ENCODE results near the gene CKAP4. TPM values are rescaled to one million over a fixed set of nuclear protein-coding genes. Genes with fewer than 3 reads are reported as not detected.

CKAP4 gene
- total and polyA plus RNA-seq, 2 of the 13 experiments (the other 11 are each of a cell fraction or from before 2014, with no cell fraction given) = 39.2 to 70.2 TPM

DNA sequence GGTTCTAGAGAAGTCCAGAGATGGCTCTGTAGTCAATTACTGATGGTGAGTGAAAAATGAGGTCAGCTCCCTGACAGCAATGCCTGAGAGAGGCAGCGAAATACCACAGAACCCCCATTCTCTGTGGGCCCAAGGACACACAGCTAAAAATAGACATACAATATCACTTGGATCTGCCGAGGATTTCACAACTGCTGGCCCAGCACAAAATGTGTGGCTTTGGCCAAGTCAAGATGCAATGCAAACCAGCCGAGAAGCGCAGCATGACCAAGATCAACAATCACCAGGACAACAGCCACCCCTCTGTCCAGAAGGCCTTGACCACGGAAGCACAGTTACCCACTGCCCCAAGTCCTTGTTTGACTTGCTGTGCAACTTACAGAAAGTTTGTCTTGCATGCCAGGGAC is 52.2 kb downstream of the CKAP4 start (continued):
- TF ChIP-seq, protein P1, sequence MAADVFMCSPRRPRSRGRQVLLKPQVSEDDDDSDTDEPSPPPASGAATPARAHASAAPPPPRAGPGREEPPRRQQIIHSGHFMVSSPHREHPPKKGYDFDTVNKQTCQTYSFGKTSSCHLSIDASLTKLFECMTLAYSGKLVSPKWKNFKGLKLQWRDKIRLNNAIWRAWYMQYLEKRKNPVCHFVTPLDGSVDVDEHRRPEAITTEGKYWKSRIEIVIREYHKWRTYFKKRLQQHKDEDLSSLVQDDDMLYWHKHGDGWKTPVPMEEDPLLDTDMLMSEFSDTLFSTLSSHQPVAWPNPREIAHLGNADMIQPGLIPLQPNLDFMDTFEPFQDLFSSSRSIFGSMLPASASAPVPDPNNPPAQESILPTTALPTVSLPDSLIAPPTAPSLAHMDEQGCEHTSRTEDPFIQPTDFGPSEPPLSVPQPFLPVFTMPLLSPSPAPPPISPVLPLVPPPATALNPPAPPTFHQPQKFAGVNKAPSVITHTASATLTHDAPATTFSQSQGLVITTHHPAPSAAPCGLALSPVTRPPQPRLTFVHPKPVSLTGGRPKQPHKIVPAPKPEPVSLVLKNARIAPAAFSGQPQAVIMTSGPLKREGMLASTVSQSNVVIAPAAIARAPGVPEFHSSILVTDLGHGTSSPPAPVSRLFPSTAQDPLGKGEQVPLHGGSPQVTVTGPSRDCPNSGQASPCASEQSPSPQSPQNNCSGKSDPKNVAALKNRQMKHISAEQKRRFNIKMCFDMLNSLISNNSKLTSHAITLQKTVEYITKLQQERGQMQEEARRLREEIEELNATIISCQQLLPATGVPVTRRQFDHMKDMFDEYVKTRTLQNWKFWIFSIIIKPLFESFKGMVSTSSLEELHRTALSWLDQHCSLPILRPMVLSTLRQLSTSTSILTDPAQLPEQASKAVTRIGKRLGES (CRISPR knock-in tag; IDR thresholded peaks at IDR 0.05; ENCODE audit: borderline replicate concordance) = no peak
- TF ChIP-seq MTF2 (CRISPR knock-in tag; IDR thresholded peaks at IDR 0.05; ENCODE audit: borderline replicate concordance) = no peak
- TF ChIP-seq, protein P2, sequence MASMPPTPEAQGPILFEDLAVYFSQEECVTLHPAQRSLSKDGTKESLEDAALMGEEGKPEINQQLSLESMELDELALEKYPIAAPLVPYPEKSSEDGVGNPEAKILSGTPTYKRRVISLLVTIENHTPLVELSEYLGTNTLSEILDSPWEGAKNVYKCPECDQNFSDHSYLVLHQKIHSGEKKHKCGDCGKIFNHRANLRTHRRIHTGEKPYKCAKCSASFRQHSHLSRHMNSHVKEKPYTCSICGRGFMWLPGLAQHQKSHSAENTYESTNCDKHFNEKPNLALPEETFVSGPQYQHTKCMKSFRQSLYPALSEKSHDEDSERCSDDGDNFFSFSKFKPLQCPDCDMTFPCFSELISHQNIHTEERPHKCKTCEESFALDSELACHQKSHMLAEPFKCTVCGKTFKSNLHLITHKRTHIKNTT (CRISPR knock-in tag; IDR thresholded peaks at IDR 0.05) = no peak
- TF ChIP-seq, protein P3, sequence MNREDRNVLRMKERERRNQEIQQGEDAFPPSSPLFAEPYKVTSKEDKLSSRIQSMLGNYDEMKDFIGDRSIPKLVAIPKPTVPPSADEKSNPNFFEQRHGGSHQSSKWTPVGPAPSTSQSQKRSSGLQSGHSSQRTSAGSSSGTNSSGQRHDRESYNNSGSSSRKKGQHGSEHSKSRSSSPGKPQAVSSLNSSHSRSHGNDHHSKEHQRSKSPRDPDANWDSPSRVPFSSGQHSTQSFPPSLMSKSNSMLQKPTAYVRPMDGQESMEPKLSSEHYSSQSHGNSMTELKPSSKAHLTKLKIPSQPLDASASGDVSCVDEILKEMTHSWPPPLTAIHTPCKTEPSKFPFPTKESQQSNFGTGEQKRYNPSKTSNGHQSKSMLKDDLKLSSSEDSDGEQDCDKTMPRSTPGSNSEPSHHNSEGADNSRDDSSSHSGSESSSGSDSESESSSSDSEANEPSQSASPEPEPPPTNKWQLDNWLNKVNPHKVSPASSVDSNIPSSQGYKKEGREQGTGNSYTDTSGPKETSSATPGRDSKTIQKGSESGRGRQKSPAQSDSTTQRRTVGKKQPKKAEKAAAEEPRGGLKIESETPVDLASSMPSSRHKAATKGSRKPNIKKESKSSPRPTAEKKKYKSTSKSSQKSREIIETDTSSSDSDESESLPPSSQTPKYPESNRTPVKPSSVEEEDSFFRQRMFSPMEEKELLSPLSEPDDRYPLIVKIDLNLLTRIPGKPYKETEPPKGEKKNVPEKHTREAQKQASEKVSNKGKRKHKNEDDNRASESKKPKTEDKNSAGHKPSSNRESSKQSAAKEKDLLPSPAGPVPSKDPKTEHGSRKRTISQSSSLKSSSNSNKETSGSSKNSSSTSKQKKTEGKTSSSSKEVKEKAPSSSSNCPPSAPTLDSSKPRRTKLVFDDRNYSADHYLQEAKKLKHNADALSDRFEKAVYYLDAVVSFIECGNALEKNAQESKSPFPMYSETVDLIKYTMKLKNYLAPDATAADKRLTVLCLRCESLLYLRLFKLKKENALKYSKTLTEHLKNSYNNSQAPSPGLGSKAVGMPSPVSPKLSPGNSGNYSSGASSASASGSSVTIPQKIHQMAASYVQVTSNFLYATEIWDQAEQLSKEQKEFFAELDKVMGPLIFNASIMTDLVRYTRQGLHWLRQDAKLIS (CRISPR knock-in tag; IDR thresholded peaks at IDR 0.05) = no peak
- TF ChIP-seq, protein P4, sequence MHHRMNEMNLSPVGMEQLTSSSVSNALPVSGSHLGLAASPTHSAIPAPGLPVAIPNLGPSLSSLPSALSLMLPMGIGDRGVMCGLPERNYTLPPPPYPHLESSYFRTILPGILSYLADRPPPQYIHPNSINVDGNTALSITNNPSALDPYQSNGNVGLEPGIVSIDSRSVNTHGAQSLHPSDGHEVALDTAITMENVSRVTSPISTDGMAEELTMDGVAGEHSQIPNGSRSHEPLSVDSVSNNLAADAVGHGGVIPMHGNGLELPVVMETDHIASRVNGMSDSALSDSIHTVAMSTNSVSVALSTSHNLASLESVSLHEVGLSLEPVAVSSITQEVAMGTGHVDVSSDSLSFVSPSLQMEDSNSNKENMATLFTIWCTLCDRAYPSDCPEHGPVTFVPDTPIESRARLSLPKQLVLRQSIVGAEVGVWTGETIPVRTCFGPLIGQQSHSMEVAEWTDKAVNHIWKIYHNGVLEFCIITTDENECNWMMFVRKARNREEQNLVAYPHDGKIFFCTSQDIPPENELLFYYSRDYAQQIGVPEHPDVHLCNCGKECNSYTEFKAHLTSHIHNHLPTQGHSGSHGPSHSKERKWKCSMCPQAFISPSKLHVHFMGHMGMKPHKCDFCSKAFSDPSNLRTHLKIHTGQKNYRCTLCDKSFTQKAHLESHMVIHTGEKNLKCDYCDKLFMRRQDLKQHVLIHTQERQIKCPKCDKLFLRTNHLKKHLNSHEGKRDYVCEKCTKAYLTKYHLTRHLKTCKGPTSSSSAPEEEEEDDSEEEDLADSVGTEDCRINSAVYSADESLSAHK (CRISPR knock-in tag; IDR thresholded peaks at IDR 0.05; ENCODE audit: borderline replicate concordance) = no peak
- TF ChIP-seq RARG (CRISPR knock-in tag; IDR thresholded peaks at IDR 0.05; ENCODE audit: low read depth) = no peak
- no peak for TF ChIP-seq HHEX (CRISPR knock-in tag; IDR thresholded peaks at IDR 0.05)
- no peak for TF ChIP-seq SIN3B (IDR thresholded peaks at IDR 0.05; ENCODE audit: low read length)
- TF ChIP-seq SKI (IDR thresholded peaks at IDR 0.05; ENCODE audit: partially characterized antibody) = no peak
- peak; percentile 24; the same call in 1 of the 2 replicates for TF ChIP-seq ZNF788 (CRISPR knock-in tag; IDR thresholded peaks at IDR 0.05; ENCODE audit: borderline replicate concordance)
- TF ChIP-seq ZBTB21 (CRISPR knock-in tag; IDR thresholded peaks at IDR 0.05) = peak; percentile 90
- TF ChIP-seq, protein P5, sequence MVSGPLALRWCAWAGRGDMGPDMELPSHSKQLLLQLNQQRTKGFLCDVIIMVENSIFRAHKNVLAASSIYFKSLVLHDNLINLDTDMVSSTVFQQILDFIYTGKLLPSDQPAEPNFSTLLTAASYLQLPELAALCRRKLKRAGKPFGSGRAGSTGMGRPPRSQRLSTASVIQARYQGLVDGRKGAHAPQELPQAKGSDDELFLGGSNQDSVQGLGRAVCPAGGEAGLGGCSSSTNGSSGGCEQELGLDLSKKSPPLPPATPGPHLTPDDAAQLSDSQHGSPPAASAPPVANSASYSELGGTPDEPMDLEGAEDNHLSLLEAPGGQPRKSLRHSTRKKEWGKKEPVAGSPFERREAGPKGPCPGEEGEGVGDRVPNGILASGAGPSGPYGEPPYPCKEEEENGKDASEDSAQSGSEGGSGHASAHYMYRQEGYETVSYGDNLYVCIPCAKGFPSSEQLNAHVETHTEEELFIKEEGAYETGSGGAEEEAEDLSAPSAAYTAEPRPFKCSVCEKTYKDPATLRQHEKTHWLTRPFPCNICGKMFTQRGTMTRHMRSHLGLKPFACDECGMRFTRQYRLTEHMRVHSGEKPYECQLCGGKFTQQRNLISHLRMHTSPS (CRISPR knock-in tag; IDR thresholded peaks at IDR 0.05; ENCODE audit: low read depth) = no peak
- peak; percentile 47; the same call in 1 of the 2 replicates for TF ChIP-seq DPF2 (CRISPR knock-in tag; IDR thresholded peaks at IDR 0.05; ENCODE audit: borderline replicate concordance, low read depth)
- TF ChIP-seq ZNF841 (CRISPR knock-in tag; IDR thresholded peaks at IDR 0.05; ENCODE audit: borderline replicate concordance) = no peak
- TF ChIP-seq TARDBP (CRISPR knock-in tag; IDR thresholded peaks at IDR 0.05) = no peak
- no peak for TF ChIP-seq ZNF343 (CRISPR knock-in tag; IDR thresholded peaks at IDR 0.05)
- no peak for TF ChIP-seq ATF7-NPFF (CRISPR knock-in tag; IDR thresholded peaks at IDR 0.05; ENCODE audit: low read depth)

Measured in HepG2 (cell line).